ENCODE measurements around the gene MECP2. TPM values are rescaled to one million over a fixed set of nuclear protein-coding genes. Genes with fewer than 3 reads are reported as not detected.

Gene MECP2
- total and polyA plus RNA-seq, 7 donors: 27.6 to 54.4 (median 35.5) TPM

DNA sequence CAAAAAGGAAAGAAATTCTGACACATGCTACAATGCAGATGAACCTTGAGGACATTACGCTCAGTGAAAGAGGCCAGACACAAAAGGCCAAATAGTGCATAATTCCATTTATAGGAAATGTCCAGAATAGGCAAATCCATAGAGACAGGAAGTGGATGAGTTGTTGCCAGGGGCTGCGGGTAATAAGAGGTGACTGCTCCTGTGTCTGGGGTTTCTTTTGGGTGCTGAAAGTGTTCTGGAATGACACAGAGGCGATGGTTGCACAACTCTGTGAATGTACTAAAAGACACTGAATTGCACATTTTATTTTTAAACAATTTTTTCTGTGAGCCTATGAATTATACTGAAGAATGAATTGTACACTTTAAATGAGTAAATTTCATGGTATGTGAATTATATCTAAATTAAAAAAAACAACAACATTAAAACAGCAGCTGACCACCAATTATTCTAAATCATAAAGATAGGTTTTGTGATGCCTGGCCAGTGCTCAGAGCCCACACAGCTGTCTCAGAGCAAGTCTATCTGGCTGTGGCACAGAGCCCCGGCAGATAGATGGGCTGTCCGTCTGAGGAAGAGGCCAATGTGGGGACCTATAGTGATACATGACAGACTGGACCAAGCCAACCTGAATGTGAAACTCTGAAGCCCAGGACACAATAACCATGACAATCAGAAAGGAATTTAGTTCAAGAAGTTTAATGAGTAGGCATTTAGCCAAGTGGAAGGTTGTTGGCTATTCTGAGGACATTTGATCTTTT lies 54.3 kb downstream of the MECP2 start:
- Histone ChIP-seq H3K36me3 (ENCODE audit: insufficient read depth in 1 of 2, low read depth in 1 of 2) (no peaks in the 10 kb centered on the region), H3K9me3 (no peaks in the 10 kb centered on the region), H3K27ac (peak overlapping the region; percentile 65), H3K4me1 (peaks cover 68% of the 10 kb centered on the region), H3K27me3 (ENCODE audit: insufficient read depth in 3 of 3, low read length in 2 of 3) (peaks cover 0 to 16% (median 0%) of the 10 kb centered on the region in 3 donors), H3K4me3 (no peak overlapping the region)
- ATAC-seq (peak in 2 of 4 donors; percentile 38 to 41), DNase-seq (no peak)
- 32 to 54% (median 41%) methylated on average over 5 of the region's 5 CpGs for WGBS, 3 donors
- intact Hi-C loops (cut with DNase I): no loop called here
- TF ChIP-seq, protein P1, sequence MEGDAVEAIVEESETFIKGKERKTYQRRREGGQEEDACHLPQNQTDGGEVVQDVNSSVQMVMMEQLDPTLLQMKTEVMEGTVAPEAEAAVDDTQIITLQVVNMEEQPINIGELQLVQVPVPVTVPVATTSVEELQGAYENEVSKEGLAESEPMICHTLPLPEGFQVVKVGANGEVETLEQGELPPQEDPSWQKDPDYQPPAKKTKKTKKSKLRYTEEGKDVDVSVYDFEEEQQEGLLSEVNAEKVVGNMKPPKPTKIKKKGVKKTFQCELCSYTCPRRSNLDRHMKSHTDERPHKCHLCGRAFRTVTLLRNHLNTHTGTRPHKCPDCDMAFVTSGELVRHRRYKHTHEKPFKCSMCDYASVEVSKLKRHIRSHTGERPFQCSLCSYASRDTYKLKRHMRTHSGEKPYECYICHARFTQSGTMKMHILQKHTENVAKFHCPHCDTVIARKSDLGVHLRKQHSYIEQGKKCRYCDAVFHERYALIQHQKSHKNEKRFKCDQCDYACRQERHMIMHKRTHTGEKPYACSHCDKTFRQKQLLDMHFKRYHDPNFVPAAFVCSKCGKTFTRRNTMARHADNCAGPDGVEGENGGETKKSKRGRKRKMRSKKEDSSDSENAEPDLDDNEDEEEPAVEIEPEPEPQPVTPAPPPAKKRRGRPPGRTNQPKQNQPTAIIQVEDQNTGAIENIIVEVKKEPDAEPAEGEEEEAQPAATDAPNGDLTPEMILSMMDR (IDR thresholded peaks at IDR 0.05): no peak

DNA sequence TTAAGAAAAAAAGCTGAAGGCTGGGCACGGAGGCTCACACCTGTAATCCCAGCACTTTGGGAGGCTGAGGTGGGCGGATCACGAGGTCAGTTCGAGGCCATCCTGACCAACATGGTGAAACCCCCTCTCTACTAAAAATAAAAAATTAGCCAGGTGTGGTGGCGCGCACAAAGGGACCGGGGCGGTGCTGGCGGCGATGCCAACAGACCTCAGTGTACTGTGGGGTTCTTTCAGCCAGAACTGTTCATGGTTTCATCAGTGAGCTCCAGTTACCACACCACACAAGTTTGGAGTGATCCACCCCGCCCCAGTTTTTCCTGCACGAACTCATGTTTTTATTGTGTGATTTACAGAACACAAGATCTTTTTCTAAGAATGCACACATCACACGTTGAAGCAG lies 56.7 kb downstream of the MECP2 start:
- TF ChIP-seq, protein P1 (IDR thresholded peaks at IDR 0.05): no peak
- Histone ChIP-seq H3K36me3 (ENCODE audit: insufficient read depth in 1 of 2, low read depth in 1 of 2) (no peaks in the 10 kb centered on the region), H3K27me3 (ENCODE audit: insufficient read depth in 3 of 3, low read length in 2 of 3) (peaks cover 0 to 18% (median 0%) of the 10 kb centered on the region in 3 donors), H3K9me3 (no peaks in the 10 kb centered on the region), H3K4me1 (peaks cover 48% of the 10 kb centered on the region), H3K4me3 (no peak overlapping the region), H3K27ac (peak overlapping the region; percentile 70)
- DNase-seq: no peak
- WGBS, 3 donors: 42 to 61% (median 61%) methylated on average over 13 of the region's 13 CpGs
- ATAC-seq: peak; percentile 29 to 69 (median 60)
- intact Hi-C loops (cut with DNase I): no loop called here

DNA sequence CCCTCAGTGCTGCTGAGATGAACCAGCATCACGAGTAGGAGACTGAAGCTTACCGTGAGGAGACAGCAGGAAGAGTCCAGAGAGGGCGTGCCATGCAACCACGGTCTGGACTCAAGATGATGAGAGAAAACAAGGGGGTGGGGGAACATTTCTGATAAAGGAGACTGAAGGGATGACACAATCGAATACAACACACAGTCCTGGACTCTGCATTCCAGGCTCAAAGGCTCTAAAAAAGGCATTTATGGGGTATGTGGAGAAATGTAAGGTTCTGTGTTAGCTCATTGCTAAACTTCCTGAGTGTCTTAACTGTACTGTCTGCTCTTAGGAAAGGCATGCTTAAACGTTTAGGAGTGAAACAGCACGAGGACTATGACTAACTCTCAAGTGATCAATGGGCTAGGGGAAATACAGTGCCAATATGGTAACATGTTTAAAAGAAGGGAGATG lies 57.2 kb downstream of the MECP2 start:
- intact Hi-C loops (cut with DNase I): no loop called here
- peak; percentile 67 to 80 (median 74) for ATAC-seq
- Histone ChIP-seq H3K36me3 (ENCODE audit: insufficient read depth in 1 of 2, low read depth in 1 of 2) (no peaks in the 10 kb centered on the region), H3K27me3 (ENCODE audit: insufficient read depth in 3 of 3, low read length in 2 of 3) (peaks cover 0 to 16% (median 0%) of the 10 kb centered on the region in 3 donors), H3K9me3 (no peaks in the 10 kb centered on the region), H3K27ac (peak overlapping the region; percentile 70), H3K4me3 (no peak overlapping the region), H3K4me1 (peaks cover 46% of the 10 kb centered on the region)
- DNase-seq: no peak
- WGBS, 3 donors: 35 to 42% (median 35%) methylated on average over 7 of the region's 7 CpGs
- TF ChIP-seq, protein P1 (IDR thresholded peaks at IDR 0.05): no peak

DNA sequence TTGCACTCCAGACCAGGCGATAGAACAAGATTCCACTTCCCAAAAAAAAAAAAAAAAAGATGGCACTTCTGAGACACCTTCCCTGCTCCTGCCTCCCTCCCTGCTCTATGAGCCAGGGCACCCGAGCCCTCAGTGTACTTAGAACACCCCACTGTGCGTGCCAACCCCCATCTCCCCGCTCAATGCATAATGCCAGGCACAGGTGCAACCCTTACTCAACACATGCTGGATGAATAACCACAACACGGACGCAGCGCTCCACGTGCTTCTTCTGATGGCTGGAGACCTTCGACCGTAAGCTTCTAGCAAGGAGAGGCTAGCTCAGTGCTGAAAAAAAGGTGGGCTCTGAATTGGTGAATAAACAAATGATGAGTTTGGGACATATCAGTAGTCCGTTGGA lies 57.9 kb downstream of the MECP2 start:
- H3K4me3 ChIP-seq: no peak overlapping the region
- TF ChIP-seq, protein P1 (IDR thresholded peaks at IDR 0.05): no peak
- peaks cover 40% of the 10 kb centered on the region for H3K4me1 ChIP-seq
- H3K27ac ChIP-seq: peak overlapping the region; percentile 70
- WGBS, 3 donors: 57 to 75% (median 61%) methylated on average over 11 of the region's 11 CpGs
- no peaks in the 10 kb centered on the region for H3K9me3 ChIP-seq
- no peaks in the 10 kb centered on the region for H3K36me3 ChIP-seq (ENCODE audit: insufficient read depth in 1 of 2, low read depth in 1 of 2)
- ATAC-seq: peak; percentile 23 to 69 (median 61)
- peaks cover 0 to 11% (median 0%) of the 10 kb centered on the region in 3 donors for H3K27me3 ChIP-seq (ENCODE audit: insufficient read depth in 3 of 3, low read length in 2 of 3)
- intact Hi-C loops (cut with DNase I): no loop called here
- peak in 1 of 2 donors; percentile 66 for DNase-seq

Measured in psoas muscle (tissue), 8 donors.